ENCODE measurements around the gene CTDSPL. TPM values are rescaled to one million over a fixed set of nuclear protein-coding genes. Genes with fewer than 3 reads are reported as not detected.

CTDSPL gene
- total RNA-seq, 1 donor: 34.7 TPM

GRCh38 chr3:37999836-38000235 is 138.2 kb downstream of the CTDSPL start:
- Histone ChIP-seq H3K4me1 (ENCODE audit: insufficient read depth, low read length) (peaks cover 7% of the 10 kb centered on the region), H3K4me3 (ENCODE audit: insufficient read depth, low read length) (no peak overlapping the region), H3K36me3 (ENCODE audit: insufficient read depth, low read length) (peaks cover 4% of the 10 kb centered on the region), H4K20me1 (ENCODE audit: insufficient read depth, low read length) (peaks cover 5% of the 10 kb centered on the region), H3K27ac (ENCODE audit: low read depth, low read length) (no peak overlapping the region), H3K27me3 (ENCODE audit: insufficient read depth, low read length) (no peaks in the 10 kb centered on the region), H3K4me2 (ENCODE audit: insufficient read depth, low read length) (no peak overlapping the region), H2AFZ (ENCODE audit: low read length) (no peak overlapping the region), H3K9me3 (ENCODE audit: low read depth, low read length) (no peaks in the 10 kb centered on the region), H3K79me2 (ENCODE audit: insufficient read depth, low read length) (no peaks in the 10 kb centered on the region)
- no peak for TF ChIP-seq CTCF (IDR thresholded peaks at IDR 0.05; ENCODE audit: extremely low read depth, low read depth, low read length)
- DNase-seq (ENCODE audit: insufficient read length, low spot score, missing footprints): no peak

GRCh38 chr3:38000242-38000916 is 138.7 kb downstream of the CTDSPL start:
- Histone ChIP-seq H3K4me2 (ENCODE audit: insufficient read depth, low read length) (no peak overlapping the region), H3K4me1 (ENCODE audit: insufficient read depth, low read length) (peaks cover 5% of the 10 kb centered on the region), H3K9me3 (ENCODE audit: low read depth, low read length) (no peaks in the 10 kb centered on the region), H3K4me3 (ENCODE audit: insufficient read depth, low read length) (no peak overlapping the region), H3K27me3 (ENCODE audit: insufficient read depth, low read length) (no peaks in the 10 kb centered on the region), H3K79me2 (ENCODE audit: insufficient read depth, low read length) (no peaks in the 10 kb centered on the region), H3K27ac (ENCODE audit: low read depth, low read length) (no peak overlapping the region), H3K36me3 (ENCODE audit: insufficient read depth, low read length) (peaks cover 4% of the 10 kb centered on the region), H2AFZ (ENCODE audit: low read length) (no peak overlapping the region), H4K20me1 (ENCODE audit: insufficient read depth, low read length) (peaks cover 6% of the 10 kb centered on the region)
- peak; percentile 36 for DNase-seq (ENCODE audit: insufficient read length, low spot score, missing footprints)
- no peak for TF ChIP-seq CTCF (IDR thresholded peaks at IDR 0.05; ENCODE audit: extremely low read depth, low read depth, low read length)

DNA sequence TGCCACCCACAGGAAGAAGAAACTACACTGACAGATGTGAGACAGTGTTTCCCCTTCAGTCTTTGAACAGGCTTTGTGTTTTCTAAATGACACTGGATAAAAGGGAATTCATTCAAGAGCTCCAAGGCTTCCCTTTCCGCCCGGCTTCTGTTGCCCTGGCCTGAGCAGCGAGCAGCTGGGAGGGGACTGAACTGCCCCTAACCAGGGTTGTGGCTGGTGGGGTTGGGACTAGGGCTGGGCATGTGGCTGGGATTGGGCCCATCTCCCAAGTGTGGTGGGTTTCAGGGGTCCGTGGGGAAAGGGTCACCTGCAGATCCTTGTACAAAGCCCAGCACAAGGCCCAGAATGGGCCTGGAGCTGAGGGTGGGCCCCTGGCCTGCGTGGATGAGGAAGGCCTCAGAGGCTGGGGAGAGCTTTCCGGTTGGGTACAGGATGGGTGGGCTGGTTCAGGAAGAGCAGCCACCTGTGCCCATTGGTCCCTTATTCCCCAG is 139.3 kb downstream of the CTDSPL start:
- Histone ChIP-seq H3K4me1 (ENCODE audit: insufficient read depth, low read length) (peaks cover 5% of the 10 kb centered on the region), H3K36me3 (ENCODE audit: insufficient read depth, low read length) (peaks cover 2% of the 10 kb centered on the region), H3K27ac (ENCODE audit: low read depth, low read length) (no peak overlapping the region), H3K27me3 (ENCODE audit: insufficient read depth, low read length) (no peaks in the 10 kb centered on the region), H3K9me3 (ENCODE audit: low read depth, low read length) (no peaks in the 10 kb centered on the region), H4K20me1 (ENCODE audit: insufficient read depth, low read length) (peaks cover 6% of the 10 kb centered on the region), H3K4me3 (ENCODE audit: insufficient read depth, low read length) (no peak overlapping the region), H3K79me2 (ENCODE audit: insufficient read depth, low read length) (no peaks in the 10 kb centered on the region), H3K4me2 (ENCODE audit: insufficient read depth, low read length) (no peak overlapping the region), H2AFZ (ENCODE audit: low read length) (no peak overlapping the region)
- peak; percentile 35 for DNase-seq (ENCODE audit: insufficient read length, low spot score, missing footprints)
- TF ChIP-seq CTCF (IDR thresholded peaks at IDR 0.05; ENCODE audit: extremely low read depth, low read depth, low read length): no peak

- Histone ChIP-seq H3K4me3 (ENCODE audit: insufficient read depth, low read length) (no peak overlapping the region), H2AFZ (ENCODE audit: low read length) (no peak overlapping the region), H3K9me3 (ENCODE audit: low read depth, low read length) (no peaks in the 10 kb centered on the region), H3K36me3 (ENCODE audit: insufficient read depth, low read length) (no peaks in the 10 kb centered on the region), H3K4me2 (ENCODE audit: insufficient read depth, low read length) (no peak overlapping the region), H3K27me3 (ENCODE audit: insufficient read depth, low read length) (no peaks in the 10 kb centered on the region), H3K4me1 (ENCODE audit: insufficient read depth, low read length) (peaks cover 5% of the 10 kb centered on the region), H3K79me2 (ENCODE audit: insufficient read depth, low read length) (no peaks in the 10 kb centered on the region), H3K27ac (ENCODE audit: low read depth, low read length) (no peak overlapping the region), H4K20me1 (ENCODE audit: insufficient read depth, low read length) (peaks cover 6% of the 10 kb centered on the region)
- TF ChIP-seq CTCF (IDR thresholded peaks at IDR 0.05; ENCODE audit: extremely low read depth, low read depth, low read length): no peak
- DNase-seq (ENCODE audit: insufficient read length, low spot score, missing footprints): peak; percentile 44
Measured at GRCh38 chr3:38001456-38002081, 139.9 kb downstream of the CTDSPL start.

Data from osteoblast (primary cell).